ENCODE data around the gene AMER1. TPM values are rescaled to one million over a fixed set of nuclear protein-coding genes. Genes with fewer than 3 reads are reported as not detected.
A peak's percentile ranks its signal among the peaks of the same experiment; 100 is the strongest.

AMER1 gene
- total and polyA plus RNA-seq, 2 donors (not counting 1 experiment from before 2014, with no cell fraction given): 0.95 to 1.7 TPM

- Histone ChIP-seq H3K36me3 (ENCODE audit: control insufficient read depth, insufficient read depth, low read length) (no peaks in the 10 kb centered on the region), H3K4me3 (replicated peaks in 1 of 4; ENCODE audit: control extremely low read depth in 1 of 4, insufficient read depth in 1 of 4, low read depth in 3 of 4, low read length in 4 of 4) (peak overlapping the region; percentile 51 to 68 (median 60)), H3K9ac (ENCODE audit: insufficient read depth, low read length) (peak overlapping the region; percentile 55), H3K27me3 (ENCODE audit: control insufficient read depth, insufficient read depth, low read length) (no peaks in the 10 kb centered on the region), H4K20me1 (ENCODE audit: control insufficient read depth, extremely low read depth, insufficient read depth, low read length) (no peaks in the 10 kb centered on the region), H3K4me1 (ENCODE audit: control insufficient read depth, extremely low read depth, insufficient read depth, low read length) (no peaks in the 10 kb centered on the region), H3K79me2 (ENCODE audit: control insufficient read depth, insufficient read depth, low read length) (no peaks in the 10 kb centered on the region), H3K9me3 (ENCODE audit: control insufficient read depth, insufficient read depth, low read depth, low read length) (no peaks in the 10 kb centered on the region), H2AFZ (ENCODE audit: low read length) (peak overlapping the region; percentile 63), H3K27ac (ENCODE audit: insufficient read depth, low read length) (peak overlapping the region; percentile 67), H3K4me2 (ENCODE audit: extremely low read depth, insufficient read depth, low read length) (peak overlapping the region; percentile 78)
- TF ChIP-seq CTCF (conservative IDR thresholded peaks at IDR 0.05 in 1 of 2, IDR thresholded peaks at IDR 0.05 in 1 of 2; ENCODE audit: low read depth in 1 of 2, low read length in 2 of 2): no peak
- no peak for TF ChIP-seq EZH2 (IDR thresholded peaks at IDR 0.05; ENCODE audit: low read length, missing control alignments)
- DNase-seq (ENCODE audit: low read depth in 2 of 2): peak; percentile 34 to 36
Measured at GRCh38 chrX:64204701-64205440, 637 bp downstream of the AMER1 start.

- H3K36me3 ChIP-seq (ENCODE audit: control insufficient read depth, insufficient read depth, low read length): no peaks in the 10 kb centered on the region
- peak; percentile 8 for DNase-seq (ENCODE audit: low read depth in 2 of 2)
- H3K79me2 ChIP-seq (ENCODE audit: control insufficient read depth, insufficient read depth, low read length): no peaks in the 10 kb centered on the region
- peak overlapping the region; percentile 41 for H2AFZ ChIP-seq (ENCODE audit: low read length)
- no peaks in the 10 kb centered on the region for H3K9me3 ChIP-seq (ENCODE audit: control insufficient read depth, insufficient read depth, low read depth, low read length)
- no peaks in the 10 kb centered on the region for H3K27me3 ChIP-seq (ENCODE audit: control insufficient read depth, insufficient read depth, low read length)
- H3K4me2 ChIP-seq (ENCODE audit: extremely low read depth, insufficient read depth, low read length): peak overlapping the region; percentile 78
- H3K4me1 ChIP-seq (ENCODE audit: control insufficient read depth, extremely low read depth, insufficient read depth, low read length): no peaks in the 10 kb centered on the region
- no peaks in the 10 kb centered on the region for H4K20me1 ChIP-seq (ENCODE audit: control insufficient read depth, extremely low read depth, insufficient read depth, low read length)
- peak overlapping the region; percentile 67 for H3K27ac ChIP-seq (ENCODE audit: insufficient read depth, low read length)
- TF ChIP-seq EZH2 (IDR thresholded peaks at IDR 0.05; ENCODE audit: low read length, missing control alignments): no peak
- TF ChIP-seq CTCF (conservative IDR thresholded peaks at IDR 0.05 in 1 of 2, IDR thresholded peaks at IDR 0.05 in 1 of 2; ENCODE audit: low read depth in 1 of 2, low read length in 2 of 2): no peak
- H3K9ac ChIP-seq (ENCODE audit: insufficient read depth, low read length): peak overlapping the region; percentile 55
- H3K4me3 ChIP-seq (replicated peaks in 1 of 4; ENCODE audit: control extremely low read depth in 1 of 4, insufficient read depth in 1 of 4, low read depth in 3 of 4, low read length in 4 of 4): peak overlapping the region; percentile 44 to 68 (median 60)
Measured at GRCh38 chrX:64204252-64204651, 1.3 kb downstream of the AMER1 start.

- H3K79me2 ChIP-seq (ENCODE audit: control insufficient read depth, insufficient read depth, low read length): no peaks in the 10 kb centered on the region
- H2AFZ ChIP-seq (ENCODE audit: low read length): no peak overlapping the region
- H4K20me1 ChIP-seq (ENCODE audit: control insufficient read depth, extremely low read depth, insufficient read depth, low read length): no peaks in the 10 kb centered on the region
- no peaks in the 10 kb centered on the region for H3K36me3 ChIP-seq (ENCODE audit: control insufficient read depth, insufficient read depth, low read length)
- no peak overlapping the region for H3K9ac ChIP-seq (ENCODE audit: insufficient read depth, low read length)
- H3K4me3 ChIP-seq (replicated peaks in 1 of 4; ENCODE audit: control extremely low read depth in 1 of 4, insufficient read depth in 1 of 4, low read depth in 3 of 4, low read length in 4 of 4): no peak overlapping the region
- H3K27me3 ChIP-seq (ENCODE audit: control insufficient read depth, insufficient read depth, low read length): no peaks in the 10 kb centered on the region
- no peaks in the 10 kb centered on the region for H3K4me1 ChIP-seq (ENCODE audit: control insufficient read depth, extremely low read depth, insufficient read depth, low read length)
- TF ChIP-seq CTCF (conservative IDR thresholded peaks at IDR 0.05 in 1 of 2, IDR thresholded peaks at IDR 0.05 in 1 of 2; ENCODE audit: low read depth in 1 of 2, low read length in 2 of 2): no peak
- TF ChIP-seq EZH2 (IDR thresholded peaks at IDR 0.05; ENCODE audit: low read length, missing control alignments): no peak
- no peak overlapping the region for H3K4me2 ChIP-seq (ENCODE audit: extremely low read depth, insufficient read depth, low read length)
- peak in 1 of 2 donors; percentile 64 for DNase-seq (ENCODE audit: low read depth in 2 of 2)
- H3K9me3 ChIP-seq (ENCODE audit: control insufficient read depth, insufficient read depth, low read depth, low read length): no peaks in the 10 kb centered on the region
- no peak overlapping the region for H3K27ac ChIP-seq (ENCODE audit: insufficient read depth, low read length)
Measured at GRCh38 chrX:64202808-64203325, 2.6 kb downstream of the AMER1 start.
